LHCN-M2 (cell line): Measurements from ENCODE around the gene APOBEC3B. TPM values are rescaled to one million over a fixed set of nuclear protein-coding genes. Genes with fewer than 3 reads are reported as not detected.
"Not testable (repeated sequence)": the region's sequence is repeated elsewhere in the genome, so short reads cannot be mapped to it uniquely, and the experiment has no call there.

Experiments
- DNase-seq: peaks from one replicate; pipeline ENCODE4 v3.0.0-alpha.2; 2012; ENCODE audit warnings: low read depth
- polyA plus RNA-seq: library from polyadenylated mRNA; unstranded; fragments of >200 nt; gene quantifications from one replicate; pipeline ENCODE4 v1.2.1, GENCODE V29; 2012; ENCODE audit warnings: missing spikeins
- total RNA-seq: library from RNA; depleted of rRNA; stranded (reverse); fragments of >200 nt; gene quantifications from 2 replicates; pipeline ENCODE4 v1.2.3, GENCODE V29; 2014; rRNA removed

The APOBEC3B gene
- 23.3 and 30.7 TPM in 2 replicates for total RNA-seq
- polyA plus RNA-seq: 38.1 TPM

DNA sequence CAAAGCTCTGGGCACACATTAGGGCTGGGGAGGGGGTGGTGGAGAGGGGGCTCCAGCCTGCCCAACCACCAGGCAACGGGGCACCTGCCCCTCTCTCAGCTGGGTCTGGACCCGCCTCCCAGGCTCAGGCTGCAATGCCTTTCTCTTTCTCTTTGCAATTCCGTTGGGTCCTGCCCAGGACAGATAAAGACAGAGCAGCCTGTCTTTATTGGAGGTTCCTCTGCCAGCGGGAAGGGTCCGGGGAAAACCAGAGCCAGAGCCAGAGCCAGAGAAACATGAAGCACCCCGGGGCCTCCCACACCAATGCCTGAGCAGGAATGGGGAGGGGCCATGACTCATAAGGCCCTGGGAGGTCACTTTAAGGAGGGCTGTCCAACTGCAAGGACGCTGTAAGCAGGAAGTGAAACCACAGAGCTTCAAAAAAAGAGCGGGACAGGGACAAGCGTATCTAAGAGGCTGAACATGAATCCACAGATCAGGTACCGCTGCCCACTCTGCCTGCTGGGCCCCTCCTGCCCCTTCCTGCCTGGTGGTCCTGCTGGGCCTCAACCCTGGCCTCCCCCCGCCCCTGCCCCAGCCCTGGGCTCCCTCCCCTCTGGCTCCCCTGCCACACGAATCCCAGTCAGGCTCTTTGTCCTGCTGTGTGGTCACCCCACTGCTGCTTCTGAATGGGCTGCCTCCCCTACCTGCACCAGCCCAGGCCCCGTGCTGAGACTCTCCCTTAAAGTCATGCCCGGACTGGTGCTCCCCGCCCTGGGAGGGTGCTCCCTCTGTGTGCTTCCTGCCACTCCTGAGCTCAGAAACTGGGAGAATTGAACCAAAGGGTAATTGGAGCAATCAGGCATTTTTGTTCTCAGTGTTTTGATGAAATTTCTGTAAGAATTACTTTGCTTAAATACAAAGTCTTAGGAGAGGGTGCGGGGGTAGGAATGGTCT, at the start of gene APOBEC3B:
Gene APOBEC3B (plus strand): TSS at position 356 of the 936 bp plus-strand sequence. CDS start 107 bp downstream, at position 463.
- DNase-seq: peak; percentile 94

GRCh38 chr22:38935023-38935422, 47.1 kb upstream of the APOBEC3B start:
- no peak for DNase-seq

GRCh38 chr22:38935616-38936015, 46.5 kb upstream of the APOBEC3B start:
- no peak for DNase-seq

- DNase-seq: no peak
Measured at GRCh38 chr22:38936562-38936961, 45.6 kb upstream of the APOBEC3B start.

DNA sequence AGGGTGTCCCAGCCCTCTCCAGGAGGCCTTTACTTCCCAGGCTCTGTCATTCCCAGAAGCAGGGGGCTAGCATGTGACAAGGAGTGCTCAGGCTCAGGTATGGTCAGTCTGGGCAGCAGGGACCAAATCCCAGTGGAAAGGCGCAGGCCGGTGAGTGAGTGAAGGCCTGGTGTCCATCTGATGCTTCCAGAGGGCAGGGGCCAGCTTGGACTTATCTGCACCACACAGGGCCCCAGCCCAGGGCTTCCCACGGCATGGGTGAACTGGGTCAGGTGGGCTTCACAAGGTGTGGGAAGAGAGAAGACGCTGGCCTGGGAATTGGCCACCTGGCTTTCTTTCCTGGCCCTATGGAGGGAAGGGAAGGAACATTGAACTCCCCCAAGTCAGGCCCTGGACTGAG, 45.1 kb upstream of the APOBEC3B start:
- no peak for DNase-seq

- DNase-seq: no peak
Measured at GRCh38 chr22:38937541-38937940, 44.6 kb upstream of the APOBEC3B start.

- no peak for DNase-seq
Measured at GRCh38 chr22:38938221-38938620, 43.9 kb upstream of the APOBEC3B start.

GRCh38 chr22:38938925-38939324, 43.2 kb upstream of the APOBEC3B start:
- no peak for DNase-seq

- no peak for DNase-seq
Measured at GRCh38 chr22:38940811-38941384, 41.2 kb upstream of the APOBEC3B start.

DNA sequence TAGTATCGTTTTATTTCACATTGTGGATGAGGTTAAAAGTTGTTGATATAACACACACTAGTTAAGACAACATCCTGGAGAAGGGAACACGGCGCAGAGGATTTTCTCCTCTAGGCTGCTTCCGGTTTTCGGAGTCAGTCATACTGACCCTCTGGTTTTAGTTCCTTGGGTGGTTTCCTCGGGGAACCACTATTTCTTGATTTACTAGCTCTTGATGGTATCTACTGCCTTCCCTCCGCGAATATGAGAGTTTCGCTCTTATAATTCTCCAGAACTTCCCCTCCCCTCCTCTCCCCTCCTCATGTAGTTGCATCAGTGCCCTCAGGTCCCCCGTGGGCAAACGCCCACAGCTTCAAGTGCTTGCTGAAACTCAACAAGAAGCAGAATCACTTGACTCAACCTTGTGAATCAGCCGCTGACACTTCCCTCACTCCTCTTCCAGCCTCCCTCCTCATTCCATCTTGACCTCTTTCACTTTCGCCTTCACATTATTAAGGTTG, 40.6 kb upstream of the APOBEC3B start:
- no peak for DNase-seq

DNA sequence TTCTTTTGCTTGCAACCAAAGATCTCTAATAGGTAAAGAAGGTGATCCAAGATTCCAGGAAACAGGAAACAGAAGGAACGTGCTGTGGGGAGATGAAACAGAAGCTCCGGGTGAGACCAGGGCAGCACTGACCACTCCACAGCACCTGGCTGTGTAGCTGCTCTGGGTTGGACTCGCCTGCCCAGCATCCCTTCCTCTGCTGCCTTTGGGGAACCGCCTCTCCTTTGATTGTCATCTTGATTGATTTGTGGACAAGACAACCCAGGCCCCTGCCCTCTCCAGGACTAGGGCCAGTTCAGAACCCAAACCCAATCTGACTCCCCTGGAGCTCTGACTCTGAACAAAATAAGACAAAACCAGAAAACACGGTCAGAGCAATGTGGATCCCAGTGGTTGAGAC, 39.4 kb upstream of the APOBEC3B start:
- no peak for DNase-seq

- DNase-seq: no peak
Measured at GRCh38 chr22:38943201-38943600, 38.9 kb upstream of the APOBEC3B start.

DNA sequence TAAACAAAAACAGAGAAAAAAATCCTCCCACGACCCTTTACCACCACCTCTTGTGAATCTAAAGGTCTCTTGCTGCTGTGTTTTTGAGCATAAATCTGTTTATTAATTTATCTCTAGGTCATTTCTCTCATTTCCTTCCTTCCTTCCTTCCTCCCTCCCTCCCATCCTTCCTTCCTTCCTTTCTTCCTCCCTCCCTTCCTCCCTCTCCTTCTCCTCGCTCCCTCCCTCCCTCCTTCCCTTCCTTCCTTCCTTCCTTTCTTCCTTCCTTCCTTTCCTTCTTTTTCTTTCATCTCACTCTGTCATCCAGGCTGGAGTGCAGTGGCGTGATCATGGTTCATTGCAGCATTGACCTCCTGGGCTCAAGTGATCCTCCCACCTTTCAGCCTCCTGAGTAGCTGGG, 38.3 kb upstream of the APOBEC3B start:
- DNase-seq: no peak

DNA sequence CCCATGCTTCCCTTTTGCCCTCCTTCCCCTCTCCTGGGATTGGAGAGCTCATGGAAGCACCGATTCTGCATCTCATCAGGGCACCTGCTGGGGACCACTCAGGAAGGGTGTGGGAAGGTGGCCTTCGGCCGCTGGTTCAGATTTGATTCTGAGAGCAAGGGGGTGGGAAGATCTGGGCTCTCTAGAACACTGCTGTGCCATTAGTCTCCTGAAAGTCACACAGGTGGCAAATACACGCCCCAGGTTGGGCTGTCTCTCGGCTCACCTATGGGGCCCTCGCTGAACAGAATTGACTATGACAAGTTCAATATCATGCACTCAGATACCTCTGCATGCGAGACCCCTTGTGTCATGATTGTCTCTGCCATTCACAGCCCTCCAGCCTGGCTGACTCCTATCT, 37.5 kb upstream of the APOBEC3B start:
- DNase-seq: no peak

- DNase-seq: not testable (repeated sequence)
Measured at GRCh38 chr22:38945706-38946338, 36.3 kb upstream of the APOBEC3B start.

GRCh38 chr22:38946771-38947170, 35.4 kb upstream of the APOBEC3B start:
- DNase-seq: no peak

DNA sequence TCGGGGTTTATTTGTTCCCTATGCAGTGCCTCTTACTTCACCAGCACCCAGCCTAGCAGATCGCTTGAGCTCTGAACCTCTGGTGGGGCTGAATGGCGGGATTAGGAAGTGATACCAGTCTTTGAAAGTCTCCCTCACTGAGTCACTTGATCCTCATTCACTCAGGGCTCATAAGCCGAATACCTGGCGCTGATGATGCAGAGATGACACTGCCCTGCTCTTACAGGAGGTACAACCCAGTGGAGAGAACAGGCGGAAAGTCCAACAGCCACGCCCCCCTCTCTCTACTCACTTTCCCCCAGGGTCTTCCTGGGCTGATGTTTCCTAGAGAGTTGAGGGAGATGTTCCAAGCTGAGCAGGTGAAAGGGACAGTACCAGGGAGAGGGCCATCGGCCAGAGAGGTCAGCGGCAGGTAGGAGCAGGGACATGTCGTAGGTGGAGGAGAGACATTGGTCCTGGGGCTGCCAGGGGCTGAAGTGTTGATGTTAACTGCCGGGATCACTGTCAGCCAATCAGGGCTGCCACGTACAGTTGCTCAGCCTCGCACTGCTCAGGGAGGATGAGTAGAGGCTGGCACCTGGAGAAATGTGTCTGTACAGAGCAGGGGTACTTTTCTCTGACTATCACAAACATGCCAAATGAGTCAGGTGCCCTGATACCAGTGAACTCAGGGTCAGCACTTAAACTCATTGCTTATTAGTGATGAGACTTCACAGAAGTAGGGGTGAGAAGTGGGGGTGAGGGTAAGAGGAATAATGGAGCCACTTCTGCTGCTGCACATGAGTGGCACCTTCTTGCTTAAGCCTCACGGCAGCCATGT, 34.6 kb upstream of the APOBEC3B start:
- DNase-seq: no peak

DNA sequence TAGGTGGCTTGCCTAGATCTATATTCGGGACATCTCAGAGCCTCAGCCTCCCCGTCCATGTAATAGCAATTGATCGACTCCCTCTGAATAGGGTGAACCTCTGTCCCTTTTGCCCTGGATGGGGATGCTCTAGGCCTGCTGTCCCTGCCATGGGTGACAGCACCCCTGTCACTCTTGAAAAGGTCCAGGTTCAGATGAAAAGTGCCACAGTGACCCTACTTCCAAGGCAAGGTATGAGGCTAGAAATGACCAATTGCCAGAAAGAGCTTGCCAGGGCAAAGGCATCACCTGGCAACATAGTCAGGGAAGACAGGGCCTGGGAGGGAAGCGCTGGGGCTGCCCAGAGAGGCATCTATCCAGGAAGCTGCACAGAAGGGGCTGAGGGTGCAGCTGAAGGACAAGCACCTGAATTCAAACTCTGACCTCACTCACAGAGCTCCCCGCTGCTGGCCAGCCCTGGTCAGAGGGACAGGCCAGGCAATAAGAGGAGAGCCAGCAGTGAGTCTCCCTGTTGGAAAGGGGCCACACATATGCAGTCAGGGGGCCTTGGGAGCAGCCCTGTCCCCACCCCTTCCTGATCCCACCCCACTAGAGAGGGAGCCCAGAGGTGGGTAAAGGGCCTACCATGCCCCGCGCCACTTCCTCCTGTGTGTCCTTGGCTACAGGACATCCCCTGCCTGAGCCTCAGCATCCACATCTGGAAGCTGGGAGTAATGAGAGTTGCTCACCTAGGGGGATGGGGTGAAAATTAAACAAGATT, 33.8 kb upstream of the APOBEC3B start:
- DNase-seq: no peak

GRCh38 chr22:38949889-38950405, 32.2 kb upstream of the APOBEC3B start:
- DNase-seq: no peak

DNA sequence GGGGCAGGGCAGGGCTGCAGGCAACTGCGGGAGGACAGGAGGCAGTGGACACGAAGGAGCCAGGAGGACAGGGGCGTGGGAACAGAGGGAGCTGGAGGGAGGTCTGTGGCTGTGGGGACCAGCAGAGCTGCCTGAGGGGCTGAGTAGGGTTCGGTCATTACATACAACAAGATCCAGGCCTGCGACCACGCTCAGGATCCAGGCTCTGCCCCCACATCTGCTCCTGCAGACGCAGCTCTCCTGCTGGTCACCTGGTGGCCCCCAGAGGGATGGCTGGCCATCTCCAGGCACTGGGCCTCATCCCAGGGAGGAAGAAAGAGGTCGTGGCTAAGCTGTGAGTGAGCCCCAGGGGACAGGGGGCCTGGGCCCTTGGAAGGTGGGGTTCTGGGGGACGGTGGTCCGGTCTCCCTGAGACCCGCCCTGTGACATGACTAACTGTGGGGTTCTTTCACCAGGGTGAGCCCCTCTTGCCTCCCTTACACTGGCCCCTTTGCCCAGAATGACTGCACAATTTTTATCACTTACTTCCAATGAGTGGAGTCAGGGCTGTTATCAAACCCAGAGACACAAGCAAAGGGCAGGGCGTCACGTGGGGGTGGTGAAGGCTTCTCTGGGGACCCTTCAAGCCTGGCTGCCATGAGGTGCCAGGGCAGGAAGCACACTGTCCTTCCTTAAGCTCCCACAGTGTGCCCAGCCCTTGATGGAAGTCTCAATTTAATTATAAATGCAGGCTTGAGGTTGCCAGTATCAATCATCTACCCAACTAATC, 31.4 kb upstream of the APOBEC3B start:
- no peak for DNase-seq
